GM21529 (cell line): ENCODE results near the gene SLC38A10.
"Not testable (repeated sequence)": the region's sequence is repeated elsewhere in the genome, so short reads cannot be mapped to it uniquely, and the experiment has no call there.

Experiments
- ATAC-seq: cut with Tn5 transposase; IDR thresholded peaks from one replicate; pipeline ENCODE4 v1.9.1; 2021; ENCODE audit not compliant: unreplicated experiment

SLC38A10 gene

DNA sequence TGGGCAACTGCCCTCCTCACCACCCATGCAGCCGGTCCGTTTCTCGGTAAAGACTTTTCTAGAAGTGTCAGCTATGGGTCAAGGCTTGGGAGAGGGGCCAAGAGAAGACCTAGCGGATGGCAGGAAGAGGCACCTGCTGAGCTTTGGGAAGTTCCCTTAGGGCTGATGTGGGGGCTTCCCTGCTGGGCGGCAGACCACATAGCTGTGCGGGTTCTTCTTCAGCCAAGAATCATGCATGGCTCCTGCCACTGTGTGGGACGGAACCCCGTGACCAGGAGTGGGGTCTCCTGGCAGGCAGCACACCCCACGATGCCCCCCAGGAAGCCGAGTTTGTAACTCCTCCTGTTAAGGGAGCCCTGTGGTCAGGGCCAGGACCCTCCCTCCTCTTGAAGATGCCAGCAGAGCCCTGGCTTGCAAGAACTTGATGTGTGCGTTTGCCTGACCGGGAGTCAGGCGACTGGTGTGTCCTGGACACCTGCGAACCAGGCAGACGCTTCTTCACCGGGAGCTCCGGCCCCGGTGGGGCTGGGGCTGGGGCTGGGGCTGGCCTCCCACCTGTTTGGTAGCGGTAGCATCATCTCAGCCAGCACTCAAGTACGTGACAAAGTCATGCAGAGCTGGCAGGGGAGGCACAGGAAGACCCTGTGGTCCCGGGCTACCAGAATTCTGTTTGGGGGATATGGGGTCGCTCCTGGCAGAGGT is 17.7 kb upstream of the SLC38A10 start:
- ATAC-seq = no peak

DNA sequence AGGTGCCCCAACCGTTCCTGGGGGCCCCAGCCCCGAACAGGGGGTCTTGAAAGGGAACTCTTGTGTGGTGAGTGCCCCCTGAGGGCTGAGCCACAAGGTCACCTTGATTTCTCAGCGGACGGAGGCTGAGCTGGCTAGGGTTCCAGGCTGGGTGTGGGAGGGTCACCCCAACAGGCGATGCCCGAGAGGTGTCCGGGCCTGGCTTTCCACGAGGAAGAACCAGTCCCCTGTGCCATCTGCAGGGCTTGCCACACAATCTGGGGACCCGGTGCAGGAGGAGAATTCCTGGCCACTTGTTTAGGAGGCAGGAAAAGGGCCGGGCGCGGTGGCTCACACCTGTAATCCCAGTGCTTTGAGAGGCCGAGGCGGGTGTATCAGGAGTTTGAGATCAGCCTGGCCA is 16.8 kb upstream of the SLC38A10 start:
- no peak for ATAC-seq

DNA sequence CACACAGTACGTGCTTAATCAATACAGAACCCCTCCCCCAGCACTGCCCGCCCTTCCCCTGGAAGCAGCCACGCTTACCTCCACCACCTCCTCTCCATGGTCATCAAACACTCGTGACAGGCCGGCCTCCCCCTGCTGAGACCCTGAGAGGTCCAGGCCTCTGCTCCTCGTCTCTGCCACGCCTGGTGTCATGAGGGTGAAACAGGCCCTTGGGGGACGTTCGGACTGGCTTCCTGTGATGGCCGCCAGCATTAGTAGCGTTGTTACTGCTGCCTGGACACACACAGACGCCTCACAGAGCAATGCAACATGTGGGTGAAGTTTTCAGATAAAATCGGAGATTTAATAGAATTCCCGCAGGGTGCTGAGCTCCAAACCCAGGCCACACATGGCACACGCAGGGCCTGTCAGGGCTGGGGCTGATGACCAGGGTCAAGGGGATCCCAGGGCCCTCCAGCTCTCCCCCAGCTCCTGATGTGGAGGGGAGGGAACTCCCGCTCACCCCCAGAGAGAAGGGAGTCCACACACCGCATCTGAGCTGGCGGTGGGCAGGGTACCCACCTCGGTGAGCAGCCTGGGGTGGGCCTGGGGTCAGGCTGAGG is 15.9 kb upstream of the SLC38A10 start:
- ATAC-seq = no peak

DNA sequence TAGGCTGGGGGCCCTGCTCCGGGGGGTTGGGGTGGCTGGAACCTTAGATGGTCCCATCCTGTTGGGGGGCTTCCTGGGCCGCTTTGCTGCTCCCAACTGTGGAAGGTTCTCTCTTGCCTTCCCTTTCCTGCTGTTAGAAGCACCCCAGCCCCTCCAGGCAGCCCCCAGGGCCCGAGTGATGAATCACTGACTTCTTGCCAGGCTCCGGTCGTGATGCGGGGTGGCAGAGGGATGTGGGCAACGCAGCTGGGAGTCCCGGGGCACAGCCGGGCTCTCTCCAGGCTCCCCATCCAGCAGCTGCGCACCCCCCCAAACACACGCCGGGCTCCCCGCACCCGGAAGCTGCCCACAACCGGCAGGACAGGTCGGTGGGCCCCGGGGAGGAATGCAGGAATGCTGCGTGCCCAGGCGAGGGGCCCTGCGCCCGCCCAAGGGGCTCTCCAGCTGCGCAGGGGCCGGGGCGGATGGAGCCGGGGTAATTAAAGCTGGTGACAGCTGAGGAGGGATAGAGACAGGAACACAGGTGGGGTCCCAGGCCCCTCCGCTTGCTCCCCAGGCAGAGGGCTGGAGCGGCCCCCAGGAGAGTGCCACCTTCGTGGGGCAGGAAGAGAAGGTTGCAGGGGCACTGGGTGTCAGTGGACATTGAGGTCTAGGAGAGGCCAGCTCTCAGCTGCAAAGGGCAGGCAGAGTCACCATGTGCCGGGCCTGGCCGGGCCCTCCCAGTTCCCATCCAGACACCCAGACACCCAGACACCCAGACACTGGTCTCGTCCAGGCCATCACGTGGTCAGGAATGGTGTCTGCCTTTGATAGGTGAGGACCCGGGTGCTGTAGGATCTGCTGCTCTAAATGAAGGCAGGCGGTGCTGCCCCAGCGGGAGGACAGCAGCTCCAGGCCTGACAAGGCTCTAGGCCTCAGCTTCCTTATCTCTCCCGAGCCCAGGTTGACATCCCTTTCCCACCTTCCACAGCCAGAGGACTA is 15.0 kb upstream of the SLC38A10 start:
- ATAC-seq = no peak

DNA sequence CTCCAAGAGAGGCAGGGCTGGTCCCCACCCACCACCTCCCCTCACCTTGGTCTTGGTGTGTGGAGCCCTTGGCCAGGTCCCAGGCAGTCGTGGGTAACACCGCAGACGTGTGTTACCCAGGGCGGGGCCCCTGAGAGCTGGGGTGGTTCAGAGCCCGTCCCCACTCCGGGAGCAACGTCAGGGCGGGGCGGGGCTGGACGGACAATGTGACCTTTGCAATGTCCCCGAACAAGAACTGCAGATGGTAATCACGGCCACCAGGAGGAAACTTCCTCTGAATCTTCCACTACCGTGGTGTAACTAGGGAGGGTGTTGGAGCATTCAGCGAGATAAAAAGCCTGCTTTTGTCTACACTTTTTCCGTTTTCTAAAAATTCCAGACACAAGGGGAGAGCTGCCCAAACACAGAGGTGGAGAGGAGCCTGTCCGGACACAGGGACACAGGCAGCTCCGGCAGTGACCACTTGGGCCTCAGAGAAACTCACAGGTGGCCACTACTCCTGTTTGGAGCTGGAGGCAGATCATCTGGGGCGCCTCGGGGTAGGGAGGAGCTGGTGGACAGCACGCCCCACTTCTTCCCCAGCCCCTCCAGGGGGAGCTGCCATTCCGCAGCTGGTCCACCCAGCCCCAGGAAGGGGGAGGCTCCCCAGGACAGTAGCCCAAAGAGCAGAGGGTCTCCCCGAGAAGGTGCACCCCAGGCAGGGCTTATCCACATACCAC is 14.2 kb upstream of the SLC38A10 start:
- no peak for ATAC-seq

DNA sequence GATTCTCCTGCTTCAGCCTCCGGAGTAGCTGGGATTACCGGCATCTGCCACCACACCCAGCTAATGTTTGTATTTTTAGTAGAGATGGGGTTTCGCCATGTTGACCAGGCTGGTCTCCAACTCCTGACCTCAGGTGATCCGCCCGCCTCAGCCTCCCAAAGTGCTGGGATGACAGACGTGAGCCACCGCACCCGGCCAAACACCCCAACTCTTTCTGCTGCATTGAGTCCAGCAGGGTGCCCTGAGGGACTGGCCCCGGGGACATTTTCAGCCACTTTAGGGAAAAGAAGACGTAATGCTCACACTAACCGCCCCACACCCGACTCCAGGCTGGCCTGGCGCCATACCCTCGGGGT is 13.7 kb upstream of the SLC38A10 start:
- not testable (repeated sequence) for ATAC-seq

DNA sequence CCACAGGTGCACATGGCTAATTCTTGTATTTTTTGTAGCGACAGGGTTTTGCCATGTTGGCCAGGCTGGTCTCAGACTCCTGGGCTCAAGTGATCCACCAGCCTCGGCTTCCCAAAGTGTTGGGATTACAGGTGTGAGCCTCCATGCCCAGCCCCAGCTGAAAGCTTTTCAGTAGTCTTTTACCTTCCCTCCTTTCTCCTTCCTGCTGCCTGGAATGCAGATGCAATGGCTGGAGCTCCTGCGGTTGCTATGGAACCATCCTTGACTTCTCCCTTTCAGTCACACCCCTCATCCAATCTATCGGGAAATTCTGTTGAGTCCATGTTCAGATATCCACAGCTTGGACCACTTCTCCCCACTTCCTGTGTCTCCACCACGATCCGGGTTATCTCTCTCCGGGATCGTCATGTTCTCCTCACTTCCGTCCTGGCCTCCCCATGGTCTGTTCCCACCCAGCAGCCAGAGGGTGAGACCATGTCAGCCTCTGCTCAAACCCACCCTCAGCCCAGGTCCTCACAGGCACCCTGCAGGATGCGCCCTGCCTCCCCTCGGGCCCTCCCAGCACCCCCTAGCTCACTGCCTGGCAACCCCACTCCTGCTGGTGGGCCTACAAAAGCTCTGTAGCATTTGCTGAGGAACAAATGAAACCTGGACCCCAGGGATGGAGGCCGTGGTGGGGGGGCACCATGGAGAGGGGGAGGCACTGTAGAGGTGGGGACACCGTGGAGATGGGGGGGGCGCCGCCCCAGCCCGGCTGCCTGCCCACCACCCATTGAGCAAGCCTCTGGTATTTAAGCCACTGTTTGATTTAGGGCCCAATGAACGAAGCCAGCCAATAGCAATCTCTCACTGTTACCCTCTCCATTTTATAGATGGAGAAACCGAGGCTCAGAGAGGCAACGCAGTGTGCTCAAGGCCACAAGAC is 12.8 kb upstream of the SLC38A10 start:
- no peak for ATAC-seq

DNA sequence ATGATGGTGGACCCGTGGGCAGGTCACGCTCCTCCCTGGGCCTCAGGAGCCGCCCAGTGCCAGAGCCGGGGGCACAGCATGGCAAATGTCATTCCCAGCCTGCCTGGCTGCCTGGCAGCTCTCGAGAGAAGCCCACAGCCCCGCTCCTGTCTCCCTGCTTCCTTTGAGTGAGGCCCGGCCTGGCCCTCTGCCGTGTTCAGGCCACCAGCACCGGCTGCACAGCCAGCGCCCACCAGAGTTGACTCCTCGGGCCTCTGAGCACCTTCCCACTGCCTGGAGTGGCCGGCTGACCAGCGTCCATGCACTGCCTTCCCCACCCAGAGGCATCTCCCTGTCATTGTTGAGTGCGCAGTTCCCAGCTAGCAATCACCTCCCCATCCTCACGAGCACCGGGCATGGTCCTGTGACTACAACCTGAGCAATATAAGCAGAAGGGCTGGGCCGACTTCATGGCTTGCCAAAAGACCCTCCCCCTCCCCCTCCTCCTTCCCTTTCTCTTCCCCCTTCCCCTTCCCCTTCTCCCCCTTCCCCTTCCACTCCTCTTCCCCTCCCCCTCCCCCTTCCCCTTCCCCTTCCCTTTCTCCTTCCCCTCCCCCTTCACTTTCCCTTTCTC is 11.9 kb upstream of the SLC38A10 start:
- ATAC-seq = no peak

DNA sequence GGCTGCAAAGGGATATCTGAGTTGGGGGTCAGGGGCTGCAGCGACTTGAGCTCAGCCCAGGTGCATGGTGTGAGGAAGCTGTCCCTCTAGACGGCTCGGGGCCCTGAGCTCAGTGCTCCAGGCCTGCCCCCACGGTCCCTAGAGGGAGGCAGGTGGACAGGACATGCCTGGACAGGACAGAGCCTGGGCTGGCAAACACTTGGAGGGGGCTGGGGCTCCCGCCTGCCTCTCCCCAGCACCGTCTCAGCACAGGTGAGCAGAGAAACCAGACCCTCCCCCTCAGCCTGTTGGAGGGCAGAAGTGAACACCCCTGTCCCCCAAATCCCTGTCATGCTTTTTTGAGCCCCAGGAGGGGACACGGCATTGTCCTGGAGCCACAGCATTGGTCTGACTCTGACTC is 11.4 kb upstream of the SLC38A10 start:
- no peak for ATAC-seq

DNA sequence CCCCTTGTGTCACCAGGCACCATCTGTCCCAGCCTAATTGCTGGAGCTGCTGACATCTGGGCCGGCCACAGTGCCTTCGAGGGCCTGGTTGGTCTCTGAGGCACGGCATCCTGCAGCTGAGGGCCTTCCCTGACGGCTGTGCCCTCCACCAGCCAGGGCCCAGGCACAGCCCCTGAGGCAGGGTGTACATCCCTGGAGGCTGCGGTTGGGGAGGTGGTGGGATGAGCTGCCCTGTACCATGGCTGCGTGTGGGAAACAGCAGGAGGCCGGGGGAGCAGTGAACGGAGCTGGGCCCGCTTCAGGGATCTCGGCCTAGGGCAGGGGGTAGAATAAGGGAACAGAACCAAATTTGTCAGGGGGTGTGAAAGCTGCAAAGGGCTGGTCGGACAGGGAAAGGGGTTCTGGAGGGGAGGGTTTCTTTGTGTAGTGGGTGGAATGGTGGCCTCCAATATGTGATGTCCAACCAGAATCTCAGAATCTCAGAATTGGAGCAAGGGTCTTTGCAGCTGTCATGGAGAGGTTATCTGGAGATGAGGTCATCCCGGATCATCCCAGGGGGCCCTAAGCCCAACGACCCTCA is 10.0 kb upstream of the SLC38A10 start:
- no peak for ATAC-seq

DNA sequence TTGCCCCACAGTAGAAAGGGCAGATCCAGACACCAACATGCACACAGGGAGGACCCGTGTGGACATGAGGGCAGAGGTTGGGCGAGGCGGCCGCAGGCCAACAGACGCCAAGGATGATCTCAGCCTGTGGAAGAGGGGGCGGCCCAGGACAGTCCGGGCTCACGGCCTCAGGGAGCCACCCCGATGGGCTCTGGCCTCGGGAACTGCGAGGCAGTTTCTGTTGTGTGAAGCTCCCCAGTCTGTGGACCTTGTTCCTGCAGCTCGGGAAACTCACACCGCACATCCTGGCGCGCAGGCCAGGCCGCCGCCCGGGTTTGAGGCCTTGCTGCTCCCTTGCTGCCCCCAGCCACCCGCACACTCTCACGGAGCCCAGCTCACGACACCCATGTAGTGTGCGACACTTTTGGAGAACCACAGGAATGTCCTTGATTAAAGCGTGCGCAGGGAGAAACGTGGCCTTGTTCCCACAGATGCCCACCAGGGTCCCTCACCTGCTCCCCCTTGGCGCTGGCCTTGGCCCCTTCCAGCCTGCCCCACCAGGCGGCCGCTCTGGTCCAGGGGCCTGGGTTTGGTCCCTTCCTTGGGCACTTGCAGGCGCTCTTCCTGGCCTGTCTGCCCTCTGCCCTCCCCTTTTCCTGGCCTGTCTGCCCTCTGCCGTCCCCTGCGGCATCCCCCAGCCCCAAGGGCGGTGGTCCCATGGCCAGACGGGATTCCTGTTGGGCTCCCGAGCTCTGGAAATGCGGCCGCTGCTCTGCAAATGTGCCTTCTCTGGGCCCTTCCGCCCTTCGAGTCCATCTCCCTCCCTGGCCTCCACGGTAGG is 9.3 kb upstream of the SLC38A10 start:
- no peak for ATAC-seq

DNA sequence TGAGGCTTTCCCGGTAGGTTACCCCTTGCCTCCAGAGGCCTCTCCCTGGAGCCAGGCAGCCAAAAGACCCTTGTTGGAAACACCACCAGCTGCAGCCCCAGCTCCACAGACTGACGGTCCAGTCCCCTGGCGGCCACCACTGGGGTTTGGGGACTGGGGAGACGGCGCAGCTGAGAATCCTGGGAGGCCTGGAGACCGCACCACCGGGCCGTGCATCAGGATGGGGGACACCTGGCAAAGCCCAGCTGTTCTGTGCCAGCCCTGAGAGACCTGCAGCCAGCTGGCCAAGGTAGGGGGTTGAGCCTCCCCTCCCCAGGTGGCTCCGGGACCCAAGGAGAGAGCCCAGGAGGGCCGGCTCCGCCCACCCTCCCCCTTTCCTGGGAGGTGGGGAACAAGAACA is 8.3 kb upstream of the SLC38A10 start:
- ATAC-seq = no peak

DNA sequence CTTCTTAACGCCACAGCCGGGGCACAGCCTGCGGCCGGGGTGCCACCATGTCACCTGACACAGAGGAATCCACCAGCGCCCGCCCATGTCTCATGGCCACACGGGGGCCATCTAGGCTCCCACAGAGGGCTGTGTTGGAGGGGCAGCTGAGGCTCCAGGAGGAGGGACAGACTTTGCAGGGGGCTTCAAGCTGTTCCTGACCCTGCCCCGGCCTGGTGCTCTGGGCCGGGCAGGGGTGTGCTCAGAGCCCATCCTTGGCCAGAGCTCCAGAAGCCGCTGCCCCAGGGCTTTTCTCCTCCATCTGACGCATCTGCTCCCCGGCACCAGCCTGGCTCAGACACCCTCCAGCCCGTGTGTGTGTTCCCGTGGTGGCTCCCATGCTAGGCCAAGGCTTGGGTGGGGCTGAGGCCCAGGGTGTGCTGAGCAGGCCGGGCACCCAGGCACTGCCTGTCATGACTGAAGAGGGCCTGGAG is 7.8 kb upstream of the SLC38A10 start:
- no peak for ATAC-seq

DNA sequence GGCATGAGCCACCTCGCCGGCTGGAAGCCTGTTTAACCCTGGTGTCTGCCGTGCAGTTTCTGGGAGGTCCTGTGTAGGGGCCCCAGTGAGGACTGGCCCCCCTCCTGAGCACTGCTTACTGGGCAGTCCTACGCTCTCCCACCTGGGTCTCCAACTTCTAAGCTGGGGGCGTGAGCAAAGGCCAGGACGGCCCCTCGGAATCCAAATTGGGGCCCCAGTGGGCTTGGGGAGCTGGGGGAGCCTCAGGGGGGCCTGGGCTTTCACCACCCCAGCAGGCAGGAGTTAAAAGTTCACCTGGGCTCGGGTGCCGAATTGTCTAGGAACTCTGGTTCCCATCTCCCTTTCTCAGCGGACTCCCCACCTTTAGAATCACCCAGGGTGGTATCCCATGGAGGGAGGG is 7.2 kb upstream of the SLC38A10 start:
- ATAC-seq = no peak

DNA sequence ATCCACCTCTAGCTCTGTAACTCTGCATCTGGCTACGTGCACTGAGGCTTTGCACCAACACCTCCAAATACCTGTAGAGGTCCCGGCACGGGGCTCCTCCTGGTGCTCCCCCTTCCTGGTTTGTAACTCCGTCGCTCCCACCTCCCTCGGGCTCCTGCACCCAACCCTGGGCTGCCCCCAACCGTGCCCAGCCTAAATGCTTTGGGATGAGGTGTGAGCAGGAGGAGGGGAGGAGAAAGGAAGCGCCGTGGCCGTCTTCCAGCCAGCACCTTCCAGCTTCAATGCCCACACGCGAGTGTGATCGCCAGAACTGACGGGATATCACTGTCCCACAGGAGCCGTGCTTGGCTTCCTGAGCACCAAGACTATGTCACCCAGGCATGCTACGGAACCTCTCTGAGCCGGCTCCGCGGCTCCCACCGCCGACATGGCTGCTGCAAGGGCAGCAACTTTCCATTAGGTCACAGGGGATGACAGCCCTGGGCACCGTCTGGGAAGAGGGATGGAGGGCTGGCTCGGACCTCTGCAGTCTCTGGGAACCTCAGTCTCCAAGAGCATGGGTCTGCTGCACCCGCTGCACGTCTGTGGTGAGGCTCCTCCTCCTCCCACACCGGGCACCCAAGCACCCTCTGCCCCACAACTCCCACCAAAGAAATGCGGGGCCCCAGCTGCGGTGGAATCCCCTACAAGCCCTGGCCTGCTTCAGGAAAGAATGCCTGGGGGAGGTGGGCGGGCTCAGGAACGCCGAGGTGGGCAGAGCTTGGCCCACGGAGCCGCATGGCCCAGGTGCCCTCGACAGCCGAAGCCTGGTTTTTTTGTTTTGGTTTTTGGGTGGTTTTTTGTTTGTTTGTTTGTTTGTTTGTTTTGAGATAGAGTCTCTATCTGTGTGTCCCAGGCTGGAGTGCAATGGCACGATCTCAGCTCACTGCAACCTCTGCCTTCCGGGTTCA is 6.4 kb upstream of the SLC38A10 start:
- ATAC-seq = no peak

DNA sequence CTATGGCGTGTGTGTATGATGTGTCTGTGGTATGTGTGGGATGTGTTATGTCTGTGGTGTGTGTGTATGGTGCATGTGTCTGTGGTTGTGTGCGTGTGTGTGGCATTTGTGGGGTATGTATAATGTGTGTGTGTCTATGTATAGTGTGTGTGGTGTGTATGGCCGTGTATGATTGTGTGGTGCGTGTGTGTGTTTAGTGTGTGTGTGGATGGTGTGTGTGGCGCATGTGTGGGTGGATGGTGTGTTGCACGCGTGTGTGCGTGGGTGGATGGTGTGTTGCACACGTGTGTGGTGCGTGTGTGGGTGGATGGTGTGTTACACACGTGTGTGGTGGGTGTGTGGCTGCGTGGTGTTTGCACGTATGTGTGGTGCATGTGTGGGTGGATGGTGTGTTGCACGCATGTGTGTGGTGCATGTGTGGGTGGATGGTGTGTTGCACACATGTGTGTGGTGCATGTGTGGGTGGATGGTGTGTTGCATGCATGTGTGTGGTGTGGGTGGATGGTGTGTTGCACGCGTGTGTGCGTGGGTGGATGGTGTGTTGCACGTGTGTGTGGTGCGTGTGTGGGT is 5.6 kb upstream of the SLC38A10 start:
- no peak for ATAC-seq
